Fibroblast of lung (primary cell): ENCODE measurements around the gene KIF26A. TPM values are rescaled to one million over a fixed set of nuclear protein-coding genes. Genes with fewer than 3 reads are reported as not detected.

ENCODE experiments used
- DNase-seq, 2 donors: peaks; one replicate each; pipeline versions ENCODE4 v3.0.0 to v3.0.0-alpha.2; 2010; ENCODE audit warnings: low read depth in 2 of 2
- H2AFZ ChIP-seq: 2 replicates; pipeline ENCODE4 v1.5.1; 2012; ENCODE audit warnings: low read length, control low read depth, inconsistent platforms
- H3K27ac ChIP-seq: 2 replicates; pipeline ENCODE4 v1.5.1; 2011; ENCODE audit warnings: low read length, control low read depth; ENCODE audit not compliant: insufficient read depth
- H3K27me3 ChIP-seq: 2 replicates; pipeline ENCODE4 v1.5.1; 2011; ENCODE audit warnings: mild to moderate bottlenecking, low read length; ENCODE audit not compliant: control insufficient read depth, insufficient read depth
- H3K36me3 ChIP-seq: 2 replicates; pipeline ENCODE4 v1.5.1; 2011; ENCODE audit warnings: low read length; ENCODE audit not compliant: control insufficient read depth, insufficient read depth
- H3K4me1 ChIP-seq: 2 replicates; pipeline ENCODE4 v1.5.1; 2011; ENCODE audit warnings: low read length; ENCODE audit not compliant: control insufficient read depth, insufficient read depth; ENCODE audit errors: extremely low read depth
- H3K4me2 ChIP-seq: 2 replicates; pipeline ENCODE4 v1.5.1; 2011; ENCODE audit warnings: low read length, control low read depth; ENCODE audit not compliant: insufficient read depth; ENCODE audit errors: extremely low read depth
- H3K4me3 ChIP-seq, 4 experiments: fragments of 200-600 bp in 1 of 4; sonication (generic) in 1 of 4; replicated peaks in 1 of 4; 2 replicates each; pipeline ENCODE4 v1.5.1; 2011 to 2016; ENCODE audit warnings: low read length in 4 of 4, low read depth in 3 of 4, mild to moderate bottlenecking in 3 of 4, control low read depth in 2 of 4, inconsistent platforms in 1 of 4, mixed read lengths in 1 of 4; ENCODE audit not compliant: insufficient read depth in 1 of 4; ENCODE audit errors: control extremely low read depth in 1 of 4
- H3K79me2 ChIP-seq: 2 replicates; pipeline ENCODE4 v1.5.1; 2012; ENCODE audit warnings: mild to moderate bottlenecking, low read length, inconsistent platforms; ENCODE audit not compliant: control insufficient read depth, insufficient read depth
- H3K9ac ChIP-seq: 2 replicates; pipeline ENCODE4 v1.5.1; 2011; ENCODE audit warnings: mild to moderate bottlenecking, low read length, control low read depth; ENCODE audit not compliant: insufficient read depth
- H3K9me3 ChIP-seq: 2 replicates; pipeline ENCODE4 v1.5.1; 2012; ENCODE audit warnings: low read depth, low read length; ENCODE audit not compliant: control insufficient read depth, insufficient read depth
- H4K20me1 ChIP-seq: 2 replicates; pipeline ENCODE4 v1.5.1; 2011; ENCODE audit warnings: low read length; ENCODE audit not compliant: control insufficient read depth, insufficient read depth; ENCODE audit errors: extremely low read depth
- CTCF ChIP-seq, 2 donors: IDR thresholded peaks in 1 of 2; conservative IDR thresholded peaks in 1 of 2; 1 replicate in 1 of 2; 2 replicates in 1 of 2; pipeline ENCODE4 v1.5.1; 2011 to 2012; ENCODE audit warnings: low read length in 2 of 2, control low read depth in 1 of 2, inconsistent platforms in 1 of 2, low read depth in 1 of 2, mild to moderate bottlenecking in 1 of 2
- EZH2 ChIP-seq: IDR thresholded peaks from 2 replicates; pipeline ENCODE4 v1.5.1; 2012; ENCODE audit warnings: low read length, control low read depth, mild to moderate bottlenecking; ENCODE audit errors: missing control alignments
- polyA plus RNA-seq, 2 donors: library from polyadenylated mRNA; depleted of rRNA in 1 of 2; stranded (reverse) in 1 of 2; unstranded in 1 of 2; fragments of >200 nt; gene quantifications; 2 replicates each; pipeline ENCODE4 v1.2.1, GENCODE V29; 2011 to 2012; ENCODE audit warnings: missing spikeins in 1 of 2
- total RNA-seq: library from RNA; depleted of rRNA; stranded (reverse); fragments of >200 nt; gene quantifications from 2 replicates; pipeline ENCODE4 v1.2.1, GENCODE V29; 2014

KIF26A gene
- total and polyA plus RNA-seq, 2 donors (not counting 1 experiment from before 2014, with no cell fraction given): 0.01 to 2.0 TPM

GRCh38 chr14:104147346-104148125, 9.1 kb downstream of the KIF26A start:
- Histone ChIP-seq H3K4me1 (no peaks in the 10 kb centered on the region), H3K36me3 (no peaks in the 10 kb centered on the region), H3K27me3 (no peaks in the 10 kb centered on the region), H4K20me1 (no peaks in the 10 kb centered on the region), H3K9me3 (no peaks in the 10 kb centered on the region), H2AFZ (no peak overlapping the region), H3K4me2 (no peak overlapping the region), H3K27ac (no peak overlapping the region), H3K79me2 (no peaks in the 10 kb centered on the region), H3K4me3 (no peak overlapping the region), H3K9ac (no peak overlapping the region)
- TF ChIP-seq CTCF (conservative IDR thresholded peaks at IDR 0.05 in 1 of 2, IDR thresholded peaks at IDR 0.05 in 1 of 2; ENCODE audit: low read depth in 1 of 2, low read length in 2 of 2) (no peak), EZH2 (no peak)
- DNase-seq: no peak

- no peaks in the 10 kb centered on the region for H4K20me1 ChIP-seq
- no peak for DNase-seq
These were observed 10.3 kb downstream of the KIF26A start for GRCh38 chr14:104148433-104149277.

More at GRCh38 chr14:104148433-104149277, 10.3 kb downstream of the KIF26A start:
- TF ChIP-seq CTCF (conservative IDR thresholded peaks at IDR 0.05 in 1 of 2, IDR thresholded peaks at IDR 0.05 in 1 of 2; ENCODE audit: low read depth in 1 of 2, low read length in 2 of 2): no peak
- Histone ChIP-seq H3K9me3 (no peaks in the 10 kb centered on the region), H3K4me3 (no peak overlapping the region), H3K9ac (no peak overlapping the region), H3K4me2 (no peak overlapping the region), H3K27me3 (no peaks in the 10 kb centered on the region), H3K36me3 (no peaks in the 10 kb centered on the region), H3K4me1 (no peaks in the 10 kb centered on the region), H2AFZ (no peak overlapping the region), H3K27ac (no peak overlapping the region), H3K79me2 (no peaks in the 10 kb centered on the region)
